GM12872 (cell line): Measurements from ENCODE around the gene ADAMTS8.

Experiments used
- CTCF ChIP-seq: IDR thresholded peaks from 3 replicates; pipeline ENCODE4 v1.5.1; 2011; ENCODE audit warnings: low read depth, mild to moderate bottlenecking, low read length, moderate library complexity; ENCODE audit not compliant: insufficient read depth

The ADAMTS8 gene

GRCh38 chr11:130421199-130421585 lies 7.2 kb downstream of the ADAMTS8 start:
- no peak for TF ChIP-seq CTCF

GRCh38 chr11:130420478-130421198 lies 7.8 kb downstream of the ADAMTS8 start:
- no peak for TF ChIP-seq CTCF

GRCh38 chr11:130418756-130419155 lies 9.7 kb downstream of the ADAMTS8 start:
- TF ChIP-seq CTCF: no peak

- TF ChIP-seq CTCF: no peak
Measured at GRCh38 chr11:130418210-130418609, 10.2 kb downstream of the ADAMTS8 start.

GRCh38 chr11:130416906-130417305 lies 11.5 kb downstream of the ADAMTS8 start:
- TF ChIP-seq CTCF: no peak

GRCh38 chr11:130416530-130416882 lies 11.9 kb downstream of the ADAMTS8 start:
- TF ChIP-seq CTCF: no peak

- no peak for TF ChIP-seq CTCF
Measured at GRCh38 chr11:130415731-130416529, 12.5 kb downstream of the ADAMTS8 start.
